A549 (cell line): ENCODE results near the gene CYP24A1. TPM values are rescaled to one million over a fixed set of nuclear protein-coding genes. Genes with fewer than 3 reads are reported as not detected.
"Not testable (repeated sequence)": the region's sequence is repeated elsewhere in the genome, so short reads cannot be mapped to it uniquely, and the experiment has no call there.

ENCODE experiments used
- ATAC-seq, 2 experiments: fragments of 200-7000 bp in 1 of 2; fragments of >200 bp in 1 of 2; cut with Nextera tagmentation in 1 of 2; cut with Tn5 transposase in 1 of 2; 3 replicates each; pipeline versions ENCODE4 v1.8.0 to v1.9.1; 2018 to 2020; ENCODE audit warnings: mild to moderate bottlenecking in 1 of 2, moderate library complexity in 1 of 2
- CTCF ChIA-PET: fragments of 300-600 bp; sonication (Branson Sonifier 250); formaldehyde crosslinking; extraction: SDS; loops from one replicate; lab custom pipeline; 2021; ENCODE audit warnings: antibody characterized with exemption, inconsistent platforms; lab: Yijun Ruan, JAX
- POLR2A ChIA-PET: fragments of 350-600 bp; formaldehyde crosslinking; extraction: SDS; loops from one replicate; lab custom pipeline; 2021; ENCODE audit warnings: antibody characterized with exemption, inconsistent platforms; lab: Yijun Ruan, JAX
- DNase-seq, 2 experiments: peaks; one replicate each; pipeline versions ENCODE4 v3.0.0 to v3.0.0-alpha.2; 2011 to 2016; ENCODE audit warnings: low read depth in 1 of 2, low spot score in 1 of 2
- FAIRE-seq: peaks from 2 replicates; lab custom pipeline; 2011; peaks lifted over from hg19 to GRCh38; lab: Jason Lieb, UNC
- H3K27ac ChIP-seq, 2 experiments: fragments of >200 bp; sonication (Bioruptor Twin); formaldehyde crosslinking; 3 replicates each; pipeline ENCODE4 v1.5.1; 2016 to 2017
- H3K4me1 ChIP-seq: fragments of >200 bp; sonication (Bioruptor Twin); formaldehyde crosslinking; 3 replicates; pipeline ENCODE4 v1.6.1; 2016
- H3K4me2 ChIP-seq: fragments of >200 bp; sonication (Bioruptor Twin); formaldehyde crosslinking; 3 replicates; pipeline ENCODE4 v1.6.1; 2016
- H3K4me3 ChIP-seq: fragments of >200 bp; sonication (Bioruptor Twin); formaldehyde crosslinking; 3 replicates; pipeline ENCODE4 v1.5.1; 2016
- H3K9me3 ChIP-seq: fragments of >200 bp; sonication (Bioruptor Twin); formaldehyde crosslinking; 3 replicates; pipeline ENCODE4 v1.6.1; 2016
- ATOH8 ChIP-seq: fragments of 250-450 bp; sonication (Bioruptor Pico); IDR thresholded peaks from 2 replicates; pipeline ENCODE4 v1.5.0; 2020; ENCODE audit warnings: low read depth, mild to moderate bottlenecking, moderate library complexity
- CBX8 ChIP-seq: fragments of 200-600 bp; sonication (generic); IDR thresholded peaks from 2 replicates; pipeline ENCODE4 v1.6.1; 2016
- CHD4 ChIP-seq: fragments of 200-600 bp; sonication (generic); IDR thresholded peaks from 2 replicates; pipeline ENCODE4 v1.6.1; 2016; ENCODE audit warnings: antibody characterized with exemption, mild to moderate bottlenecking, borderline replicate concordance
- FOSB ChIP-seq: fragments of 250-450 bp; sonication (Bioruptor Pico); IDR thresholded peaks from 2 replicates; pipeline ENCODE4 v1.5.0; 2020; ENCODE audit warnings: mild to moderate bottlenecking, moderate library complexity
- FOSL2 ChIP-seq, 2 experiments: fragments of 450-650 bp in 1 of 2; fragments of >200 bp in 1 of 2; sonication (Bioruptor Twin) in 1 of 2; formaldehyde crosslinking; IDR thresholded peaks; 2 replicates each; pipeline versions ENCODE4 v1.5.0 to v1.6.1; 2016 to 2020; ENCODE audit warnings: mild to moderate bottlenecking in 1 of 2, moderate library complexity in 1 of 2
- FOXS1 ChIP-seq: fragments of 250-450 bp; sonication (Bioruptor Pico); IDR thresholded peaks from 2 replicates; pipeline ENCODE4 v1.5.0; 2020; ENCODE audit warnings: mild to moderate bottlenecking, moderate library complexity
- HDAC2 ChIP-seq: fragments of 200-600 bp; sonication (generic); IDR thresholded peaks from 2 replicates; pipeline ENCODE4 v1.6.1; 2016
- HOXA7 ChIP-seq: fragments of 250-450 bp; sonication (Bioruptor Pico); IDR thresholded peaks from 2 replicates; pipeline ENCODE4 v1.5.0; 2020; ENCODE audit warnings: mild to moderate bottlenecking, moderate library complexity
- JUNB ChIP-seq: fragments of >200 bp; sonication (Bioruptor Twin); formaldehyde crosslinking; IDR thresholded peaks from 2 replicates; pipeline ENCODE4 v1.6.1; 2016
- KDM1A ChIP-seq: fragments of 200-600 bp; sonication (generic); IDR thresholded peaks from 2 replicates; pipeline ENCODE4 v1.6.1; 2016; ENCODE audit warnings: low read depth, mild to moderate bottlenecking
- MYC ChIP-seq: IDR thresholded peaks from 2 replicates; pipeline ENCODE4 v1.6.1; 2012; ENCODE audit warnings: mild to moderate bottlenecking, inconsistent platforms, low read length, improper control_type of control experiment, borderline replicate concordance
- NFE2L2 ChIP-seq: fragments of 150-350 bp; conservative IDR thresholded peaks from 2 replicates; pipeline ENCODE4 v1.6.1; 2014; ENCODE audit warnings: low read length
- POLR2A ChIP-seq: IDR thresholded peaks from 2 replicates; pipeline ENCODE4 v1.6.1; 2012; ENCODE audit warnings: mild to moderate bottlenecking, low read length
- RNF2 ChIP-seq: fragments of 200-600 bp; sonication (generic); IDR thresholded peaks from 2 replicates; pipeline ENCODE4 v1.6.1; 2016; ENCODE audit warnings: low read depth, mild to moderate bottlenecking, antibody characterized with exemption, moderate library complexity, borderline replicate concordance
- ZNF302 ChIP-seq: fragments of 250-450 bp; sonication (Bioruptor Pico); IDR thresholded peaks from 2 replicates; pipeline ENCODE4 v1.9.0; 2021; ENCODE audit warnings: inconsistent platforms, mild to moderate bottlenecking, moderate library complexity
- ZSCAN20 ChIP-seq: fragments of 250-450 bp; sonication (Bioruptor Pico); IDR thresholded peaks from 2 replicates; pipeline ENCODE4 v1.8.0; 2022; ENCODE audit warnings: mild to moderate bottlenecking, moderate library complexity
- WGBS: methylation state at CpG from one replicate; pipeline ENCODE4 v1.1.6; 2017; ENCODE audit errors: missing lambda C conversion rate; 5-methylcytosine and 5-hydroxymethylcytosine counted together
- polyA plus RNA-seq, 4 experiments: library from polyadenylated mRNA; depleted of rRNA in 3 of 4; stranded (reverse); fragments of >200 nt; fragmentation: RNase III in 1 of 4; extraction: RNeasy Plus Mini Kit Qiagen cat#74134 plus additional on column Dnase treatment in 1 of 4; gene quantifications; 2 replicates in 3 of 4; 3 replicates in 1 of 4; pipeline ENCODE4 v1.2.3, GENCODE V29; 2011 to 2017

CYP24A1 gene
- polyA plus RNA-seq, 2 of the 4 experiments (the other 2 are of a cell fraction): 722 to 1,617 TPM

- not testable (repeated sequence) for ATAC-seq
- CTCF ChIA-PET: interaction anchor here (3.1 to 3.6 kb wide), 3 partner anchors 28 to 69 kb away, joined by 11 to 25 read pairs (median 13); no protein-coding TSS in a partner anchor
- WGBS: 79% methylated on average over 4 of the region's 4 CpGs
- peaks cover 22% of the 10 kb centered on the region for H3K9me3 ChIP-seq
- peak; percentile 69; the same call in 1 of the 2 replicates for TF ChIP-seq KDM1A
- TF ChIP-seq, all 56 proteins: peak for 1; not testable (repeated sequence) for 55
- not testable (repeated sequence) for DNase-seq, FAIRE-seq, H3K4me2 ChIP-seq, H3K4me3 ChIP-seq
- H3K27ac ChIP-seq: peak overlapping the region; percentile 87 to 96
- H3K4me1 ChIP-seq: peaks cover 59% of the 10 kb centered on the region
- POLR2A ChIA-PET: interaction anchor here (0.7 to 3.5 kb wide), 4 partner anchors 9 to 43 kb away, joined by 4 to 65 read pairs (median 30); partner anchors contain the start of gene CYP24A1
Measured at GRCh38 chr20:54131125-54131524, 42.7 kb downstream of the CYP24A1 start.

GRCh38 chr20:54129350-54129749 is 44.4 kb downstream of the CYP24A1 start:
- H3K4me1 ChIP-seq: peaks cover 68% of the 10 kb centered on the region
- H3K4me2 ChIP-seq: no peak overlapping the region
- H3K4me3 ChIP-seq: no peak overlapping the region
- FAIRE-seq (no peak), DNase-seq (no peak), ATAC-seq (no peak)
- ChIA-PET POLR2A (no interaction called here), CTCF (interaction anchor here (1.0 to 3.4 kb wide), 8 partner anchors 10 to 71 kb away, joined by 3 to 23 read pairs (median 4); no protein-coding TSS in a partner anchor)
- H3K27ac ChIP-seq: peak overlapping the region; percentile 87 to 96
- WGBS: 92% methylated on average over 3 of the region's 3 CpGs
- 0 out of 2 replicates have a peak, but pooled peaks have one; percentile 50 for TF ChIP-seq HOXA7
- TF ChIP-seq HDAC2: 0 out of 2 replicates have a peak, but pooled peaks have one; percentile 21
- TF ChIP-seq CHD4: no peak
- TF ChIP-seq FOSB (CRISPR knock-in tag): 0 out of 2 replicates have a peak, but pooled peaks have one; percentile 31
- peak; percentile 83; the same call in 1 of the 2 replicates for TF ChIP-seq KDM1A
- TF ChIP-seq JUNB: no peak
- peaks cover 4% of the 10 kb centered on the region; the same call in 1 of the 3 replicates for H3K9me3 ChIP-seq

GRCh38 chr20:54127855-54128574 is 45.8 kb downstream of the CYP24A1 start:
- Histone ChIP-seq H3K4me1 (peaks cover 63% of the 10 kb centered on the region), H3K9me3 (peaks cover 4% of the 10 kb centered on the region; the same call in 1 of the 3 replicates), H3K27ac (peak overlapping the region; percentile 96 to 98), H3K4me2 (no peak overlapping the region), H3K4me3 (no peak overlapping the region)
- DNase-seq (no peak), ATAC-seq (no peak), FAIRE-seq (no peak)
- TF ChIP-seq ZSCAN20 (CRISPR knock-in tag): peak; percentile 77; the same call in 1 of the 2 replicates
- no peak for TF ChIP-seq CBX8
- TF ChIP-seq ZNF302 (CRISPR knock-in tag): peak; percentile 56; the same call in 1 of the 2 replicates
- no peak for TF ChIP-seq FOSL2 (IDR thresholded peaks at IDR 0.05)
- TF ChIP-seq FOSL2 (CRISPR knock-in tag; IDR thresholded peaks at IDR 0.05): peak; percentile 19; the same call in 1 of the 2 replicates
- 0 out of 2 replicates have a peak, but pooled peaks have one; percentile 6 for TF ChIP-seq ATOH8 (CRISPR knock-in tag)
- TF ChIP-seq NFE2L2: no peak
- TF ChIP-seq RNF2: no peak
- peak; percentile 42; the same call in 1 of the 2 replicates for TF ChIP-seq FOXS1 (CRISPR knock-in tag)
- no peak for TF ChIP-seq MYC
- no peak for TF ChIP-seq POLR2A
- 81% methylated on average over 7 of the region's 7 CpGs for WGBS
- ChIA-PET POLR2A (interaction anchor here (0.7 to 2.1 kb wide), 4 partner anchors 13 to 1936 kb away, joined by 3 to 9 read pairs (median 4); partner anchors contain the start of gene ZFP64), CTCF (interaction anchor here (0.7 to 3.4 kb wide), 10 partner anchors 11 to 335 kb away, joined by 3 to 23 read pairs (median 4); no protein-coding TSS in a partner anchor)
